Measurements from ENCODE around the gene RARRES2. TPM values are rescaled to one million over a fixed set of nuclear protein-coding genes. Genes with fewer than 3 reads are reported as not detected.
"Not testable (repeated sequence)": the region's sequence is repeated elsewhere in the genome, so short reads cannot be mapped to it uniquely, and the experiment has no call there.

Gene RARRES2
- polyA plus RNA-seq, 1 of the 3 experiments (the other 2 are of a cell fraction): 0.43 TPM

GRCh38 chr7:150388306-150388705 is 46.9 kb upstream of the RARRES2 start (continued):
- no peak for TF ChIP-seq REST (IDR thresholded peaks at IDR 0.05; ENCODE audit: low read depth, low read length)
- no peak for TF ChIP-seq RAD21 (IDR thresholded peaks at IDR 0.05; ENCODE audit: low read length)

- H2AFZ ChIP-seq (ENCODE audit: low read depth); H3F3A ChIP-seq (replicated peaks; ENCODE audit: insufficient read depth); H3K4me2 ChIP-seq; H3K36me3 ChIP-seq (replicated peaks in 1 of 2; ENCODE audit: control insufficient read depth in 1 of 2, insufficient read depth in 2 of 2, low read length in 1 of 2); H3K9me2 ChIP-seq; H3K9ac ChIP-seq; H4K20me1 ChIP-seq (ENCODE audit: insufficient read depth); H3K27me3 ChIP-seq (ENCODE audit: insufficient read depth); DNase-seq; H3K4me3 ChIP-seq (ENCODE audit: low read depth in 2 of 2, low read length in 1 of 2); H3K9me3 ChIP-seq: not testable (repeated sequence)
- 78% methylated on average over 6 of the region's 6 CpGs for WGBS (ENCODE audit: low lambda C conversion rate)
- peak overlapping the region in 1 of 2 experiments; percentile 70; a peak in 1 of 4 replicates for H3K27ac ChIP-seq (ENCODE audit: low read depth in 2 of 2, low read length in 1 of 2)
- H3K4me1 ChIP-seq (ENCODE audit: control insufficient read depth in 1 of 2, insufficient read depth in 2 of 2, low read depth in 1 of 2, low read length in 1 of 2): peaks cover 0 to 51% of the 10 kb centered on the region in 2 experiments; a peak in 2 of 4 replicates
- ChIA-PET POLR2A (interaction anchor here (0.8 to 2.6 kb wide), 3 partner anchors 11 to 19 kb away, joined by 3 to 22 read pairs (median 8); partner anchors contain the start of gene REPIN1), CTCF (interaction anchor here (0.9 to 2.1 kb wide), 10 partner anchors 12 to 512 kb away, joined by 3 to 7 read pairs (median 3); no protein-coding TSS in a partner anchor)
- peaks cover 28% of the 10 kb centered on the region; the same call in 1 of the 2 replicates for H3K79me2 ChIP-seq (ENCODE audit: insufficient read depth)
Observed at GRCh38 chr7:150385884-150386283, 44.5 kb upstream of the RARRES2 start.

GRCh38 chr7:150385302-150385723 is 43.9 kb upstream of the RARRES2 start:
- Histone ChIP-seq H4K20me1 (ENCODE audit: insufficient read depth) (peaks cover 8% of the 10 kb centered on the region; the same call in 1 of the 2 replicates), H3K36me3 (replicated peaks in 1 of 2; ENCODE audit: control insufficient read depth in 1 of 2, insufficient read depth in 2 of 2, low read length in 1 of 2) (peaks cover 0 to 3% of the 10 kb centered on the region in 2 experiments)
- POLR2A ChIA-PET: interaction anchor here (0.8 to 2.6 kb wide), 3 partner anchors 11 to 20 kb away, joined by 3 to 22 read pairs (median 8); partner anchors contain the start of gene REPIN1

More at GRCh38 chr7:150385302-150385723, 43.9 kb upstream of the RARRES2 start:
- peak overlapping the region in 1 of 2 experiments; percentile 70; a peak in 2 of 4 replicates for H3K27ac ChIP-seq (ENCODE audit: low read depth in 2 of 2, low read length in 1 of 2)
- no peak overlapping the region for H3K4me2 ChIP-seq
- peaks cover 0 to 57% of the 10 kb centered on the region in 2 experiments; a peak in 2 of 4 replicates for H3K4me1 ChIP-seq (ENCODE audit: control insufficient read depth in 1 of 2, insufficient read depth in 2 of 2, low read depth in 1 of 2, low read length in 1 of 2)
- H3K79me2 ChIP-seq (ENCODE audit: insufficient read depth): peaks cover 34% of the 10 kb centered on the region; the same call in 1 of the 2 replicates
- H3K27me3 ChIP-seq (ENCODE audit: insufficient read depth): no peaks in the 10 kb centered on the region
- no peaks in the 10 kb centered on the region for H3F3A ChIP-seq (replicated peaks; ENCODE audit: insufficient read depth)
- H3K9ac ChIP-seq: no peak overlapping the region
- no peaks in the 10 kb centered on the region for H3K9me3 ChIP-seq
- TF ChIP-seq EP300 (IDR thresholded peaks at IDR 0.05; ENCODE audit: borderline replicate concordance in 1 of 2, low read depth in 1 of 2, low read length in 1 of 2) (peak in 1 of 2 experiments; percentile 66; a peak in 1 of 4 replicates), RCOR1 (IDR thresholded peaks at IDR 0.05; ENCODE audit: low read length) (peak; percentile 75; the same call in 1 of the 2 replicates), CHD2 (IDR thresholded peaks at IDR 0.05; ENCODE audit: low read length, partially characterized antibody) (peak; percentile 15), IRF3 (IDR thresholded peaks at IDR 0.05; ENCODE audit: low read depth, low read length) (no peak)
- H3K4me3 ChIP-seq (ENCODE audit: low read depth in 2 of 2, low read length in 1 of 2): no peak overlapping the region
- peak; percentile 60 for DNase-seq
- no peak overlapping the region for H2AFZ ChIP-seq (ENCODE audit: low read depth)
- WGBS (ENCODE audit: low lambda C conversion rate): 87% methylated on average over 10 of the region's 14 CpGs
- no peaks in the 10 kb centered on the region for H3K9me2 ChIP-seq
- CTCF ChIA-PET: interaction anchor here (0.6 to 2.1 kb wide), 12 partner anchors 11 to 580 kb away, joined by 3 to 7 read pairs (median 3); a partner anchor contains a TSS

Measured in SK-N-SH (cell line).